Activated CD8-positive, alpha-beta memory T cell treated with anti-CD3 and anti-CD28 coated beads, Interleukin-2, amount 10 ng/mL, durations not matched to agents 7 days and 5 days (primary cell): Measurements from ENCODE around the gene CHD9NB. TPM values are rescaled to one million over a fixed set of nuclear protein-coding genes. Genes with fewer than 3 reads are reported as not detected.

Experiments used
- ATAC-seq: fragments of 150-1000 bp; cut with Tn5 transposase; one replicate; pipeline ENCODE4 v1.10.0; 2021; ENCODE audit warnings: moderate library complexity
- CTCF ChIA-PET: fragments of 350-600 bp; sonication (Branson Sonifier 250); formaldehyde crosslinking; loops from one replicate; lab custom pipeline; 2021; ENCODE audit warnings: antibody characterized with exemption; lab: Charles Lee
- DNase-seq: peaks from one replicate; pipeline ENCODE4 v3.0.0-alpha.2; 2020
- H3K27ac Mint-ChIP-seq: one replicate; pipeline ENCODE4 v1.8.0; 2021; ENCODE audit warnings: mild to moderate bottlenecking, mixed read lengths
- H3K27me3 Mint-ChIP-seq: one replicate; pipeline ENCODE4 v1.8.0; 2021; ENCODE audit warnings: mixed read lengths
- H3K36me3 Mint-ChIP-seq: one replicate; pipeline ENCODE4 v1.8.0; 2021; ENCODE audit warnings: mild to moderate bottlenecking, mixed read lengths
- H3K4me1 Mint-ChIP-seq: one replicate; pipeline ENCODE4 v1.8.0; 2021; ENCODE audit warnings: mixed read lengths
- H3K4me3 Mint-ChIP-seq: one replicate; pipeline ENCODE4 v1.8.0; 2021; ENCODE audit warnings: mild to moderate bottlenecking, moderate library complexity, mixed read lengths
- H3K9me3 Mint-ChIP-seq: one replicate; pipeline ENCODE4 v1.8.0; 2022; ENCODE audit warnings: low read depth, mixed read lengths
- total RNA-seq, 2 experiments: library from RNA; stranded (reverse); gene quantifications; one replicate each; pipeline ENCODE4 v1.2.3, GENCODE V29; 2021

Gene CHD9NB
- under 1 TPM; 0.52 to 0.79 TPM for total RNA-seq

DNA sequence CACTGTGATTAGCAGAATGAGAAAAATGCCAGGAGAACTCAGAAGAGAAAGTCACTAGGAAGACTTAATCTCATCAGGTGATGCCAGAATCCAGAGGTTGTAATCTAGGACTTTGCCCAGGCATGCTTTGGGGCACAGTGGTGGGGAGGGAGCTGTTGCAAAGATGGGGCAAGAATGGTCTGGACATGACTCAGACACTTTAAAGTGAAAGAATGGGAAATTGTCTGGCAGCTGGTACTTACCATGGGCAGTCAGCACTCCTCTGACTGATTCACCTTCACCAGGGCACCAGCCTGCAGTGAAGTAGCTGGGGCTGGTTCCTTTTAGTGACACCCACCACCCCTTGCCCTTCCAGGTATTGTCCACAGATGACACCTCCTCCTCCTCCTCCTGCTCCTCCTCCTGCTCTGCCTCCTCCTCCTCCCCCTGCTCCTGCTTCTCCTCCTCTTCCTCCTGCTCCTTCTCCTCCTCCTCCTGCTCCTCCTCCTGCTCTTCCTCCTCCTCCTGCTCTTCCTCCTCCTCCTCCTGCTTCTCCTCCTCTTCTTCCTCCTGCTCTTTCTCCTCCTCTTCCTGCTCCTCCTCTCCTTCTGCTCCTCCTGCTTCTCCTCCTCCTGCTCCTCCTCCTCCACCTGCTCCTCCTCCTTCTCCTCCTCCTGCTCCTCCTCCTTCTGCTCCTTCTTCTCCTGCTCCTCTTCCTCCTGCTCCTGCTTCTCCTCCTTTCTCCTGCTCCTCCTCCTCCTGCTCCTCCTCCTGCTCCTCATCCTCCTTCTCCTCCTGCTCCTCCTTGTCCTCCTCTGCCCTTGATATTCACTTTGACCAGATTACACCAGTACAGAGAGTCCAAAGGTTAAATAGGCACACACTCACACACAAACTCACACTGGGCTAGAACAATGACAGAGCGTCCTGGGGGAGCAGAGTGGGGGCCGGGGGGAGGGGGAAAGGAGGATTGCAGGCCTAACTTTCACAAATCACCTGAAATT lies at the start of gene CHD9NB:
TSS of gene CHD9NB (minus strand) at position 379 of the 983 bp plus-strand sequence. CDS start 8,739 bp downstream, outside the sequence.
- Mint-ChIP-seq H3K27ac (peak within 1 kb of the TSS; percentile 0), H3K27me3 (no peaks in the 10 kb centered on the region), H3K9me3 (no peaks in the 10 kb centered on the region), H3K4me3 (peak within 1 kb of the TSS; percentile 43), H3K36me3 (peaks cover 2% of the 10 kb centered on the region), H3K4me1 (peaks cover 38% of the 10 kb centered on the region)
- CTCF ChIA-PET, result interaction anchor here (0.8 to 4.1 kb wide), 8 partner anchors 16 to 231 kb away, joined by 3 to 52 read pairs (median 10); no protein-coding TSS in a partner anchor
- peak; percentile 8 for ATAC-seq
- DNase-seq, result peak; percentile 49

DNA sequence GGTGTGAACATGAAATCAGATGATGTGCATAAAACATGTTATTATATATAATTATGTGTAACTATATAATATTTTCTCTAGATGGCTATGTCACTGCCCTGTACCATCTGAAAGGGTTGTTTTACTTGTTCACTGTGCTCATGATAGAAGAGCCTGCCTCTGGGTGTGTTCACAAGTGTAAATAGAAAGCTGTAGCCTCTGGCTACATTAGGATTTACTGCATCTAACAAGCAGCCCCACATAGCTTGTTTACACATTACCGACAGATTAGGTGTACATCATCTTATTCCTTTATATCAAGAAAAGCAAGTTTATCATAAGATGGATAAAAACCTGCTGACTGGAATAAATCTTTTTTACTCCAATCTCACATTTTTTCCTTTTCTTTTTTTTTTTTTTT lies 48.2 kb upstream of the CHD9NB start:
- no peaks in the 10 kb centered on the region for H3K9me3 Mint-ChIP-seq
- DNase-seq (no peak), ATAC-seq (no peak)
- H3K27ac Mint-ChIP-seq, result no peak overlapping the region
- H3K4me3 Mint-ChIP-seq, result no peak overlapping the region
- peaks cover 5% of the 10 kb centered on the region for H3K36me3 Mint-ChIP-seq
- CTCF ChIA-PET, result interaction anchor here (1.9 to 5.2 kb wide), 3 partner anchors 11 to 46 kb away, joined by 6 to 29 read pairs (median 14); partner anchors contain the start of gene CHD9
- no peaks in the 10 kb centered on the region for H3K27me3 Mint-ChIP-seq
- peaks cover 25% of the 10 kb centered on the region for H3K4me1 Mint-ChIP-seq

DNA sequence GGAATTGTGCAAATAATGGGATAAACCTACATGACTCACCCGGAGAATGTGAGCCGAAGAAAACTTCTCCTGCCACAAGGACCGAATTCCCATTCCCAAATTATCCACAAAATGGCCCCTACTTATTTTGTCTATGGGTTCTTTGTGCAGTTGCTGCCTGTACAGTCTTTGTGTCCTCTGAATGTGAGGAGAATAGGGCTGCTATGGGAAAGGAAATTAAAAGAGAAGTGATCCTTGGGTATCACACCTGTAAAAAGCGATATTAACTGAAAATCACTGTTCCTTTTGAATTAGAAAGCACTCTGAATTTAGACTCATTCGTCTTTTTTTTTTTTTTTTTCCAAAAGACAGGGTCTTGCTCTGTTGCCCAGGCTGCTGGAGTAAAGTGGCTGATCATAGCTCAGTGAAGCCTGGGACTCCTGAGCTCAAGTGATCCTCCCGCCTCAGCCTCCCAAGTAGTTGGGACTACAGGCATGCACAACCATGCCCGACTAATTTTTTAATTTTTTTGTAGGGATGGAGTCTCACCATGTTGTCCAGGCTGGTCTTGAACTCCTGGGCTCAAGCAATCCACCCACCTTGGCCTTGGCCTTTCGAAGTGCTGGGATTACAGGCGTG lies 47.5 kb upstream of the CHD9NB start:
- Mint-ChIP-seq H3K4me3 (peak overlapping the region; percentile 68), H3K4me1 (peaks cover 25% of the 10 kb centered on the region), H3K27ac (peak overlapping the region; percentile 86), H3K9me3 (no peaks in the 10 kb centered on the region), H3K27me3 (no peaks in the 10 kb centered on the region), H3K36me3 (peaks cover 5% of the 10 kb centered on the region)
- CTCF ChIA-PET, result interaction anchor here (1.1 to 5.2 kb wide), 6 partner anchors 8 to 357 kb away, joined by 3 to 29 read pairs (median 5); partner anchors contain the start of gene CHD9
- no peak for ATAC-seq
- DNase-seq, result no peak

- H3K27ac Mint-ChIP-seq, result peak overlapping the region; percentile 86
- peaks cover 29% of the 10 kb centered on the region for H3K4me1 Mint-ChIP-seq
- H3K9me3 Mint-ChIP-seq, result no peaks in the 10 kb centered on the region
- peaks cover 5% of the 10 kb centered on the region for H3K36me3 Mint-ChIP-seq
- ATAC-seq (peak; percentile 70), DNase-seq (peak; percentile 80)
- no peaks in the 10 kb centered on the region for H3K27me3 Mint-ChIP-seq
- H3K4me3 Mint-ChIP-seq, result peak overlapping the region; percentile 68
- CTCF ChIA-PET, result interaction anchor here (0.6 to 5.2 kb wide), 12 partner anchors 9 to 358 kb away, joined by 3 to 29 read pairs (median 4); partner anchors contain the start of gene CHD9
Observed at GRCh38 chr16:53099318-53100130, 46.8 kb upstream of the CHD9NB start.

GRCh38 chr16:53098526-53099317 lies 46.0 kb upstream of the CHD9NB start:
- H3K4me3 Mint-ChIP-seq, result peak overlapping the region; percentile 68

GRCh38 chr16:53097190-53097589 lies 44.5 kb upstream of the CHD9NB start:
- ATAC-seq, result no peak
- H3K4me1 Mint-ChIP-seq, result peaks cover 46% of the 10 kb centered on the region
- H3K9me3 Mint-ChIP-seq, result no peaks in the 10 kb centered on the region
- no peak for DNase-seq
- peaks cover 6% of the 10 kb centered on the region for H3K36me3 Mint-ChIP-seq
- no peak overlapping the region for H3K4me3 Mint-ChIP-seq
- H3K27ac Mint-ChIP-seq, result no peak overlapping the region
- CTCF ChIA-PET, result interaction anchor here (5.2 kb wide), 1 partner anchor 42 kb away, joined by 29 read pairs; the partner anchor contains the start of gene CHD9
- no peaks in the 10 kb centered on the region for H3K27me3 Mint-ChIP-seq

More at GRCh38 chr16:53098526-53099317, 46.0 kb upstream of the CHD9NB start:
- H3K36me3 Mint-ChIP-seq, result peaks cover 5% of the 10 kb centered on the region
- H3K9me3 Mint-ChIP-seq, result no peaks in the 10 kb centered on the region
- H3K27me3 Mint-ChIP-seq, result no peaks in the 10 kb centered on the region
- ATAC-seq, result peak; percentile 76
- DNase-seq, result peak; percentile 73
- peaks cover 36% of the 10 kb centered on the region for H3K4me1 Mint-ChIP-seq
- CTCF ChIA-PET, result interaction anchor here (0.6 to 5.2 kb wide), 10 partner anchors 10 to 109 kb away, joined by 3 to 29 read pairs (median 6); partner anchors contain the start of gene CHD9
- peak overlapping the region; percentile 86 for H3K27ac Mint-ChIP-seq

DNA sequence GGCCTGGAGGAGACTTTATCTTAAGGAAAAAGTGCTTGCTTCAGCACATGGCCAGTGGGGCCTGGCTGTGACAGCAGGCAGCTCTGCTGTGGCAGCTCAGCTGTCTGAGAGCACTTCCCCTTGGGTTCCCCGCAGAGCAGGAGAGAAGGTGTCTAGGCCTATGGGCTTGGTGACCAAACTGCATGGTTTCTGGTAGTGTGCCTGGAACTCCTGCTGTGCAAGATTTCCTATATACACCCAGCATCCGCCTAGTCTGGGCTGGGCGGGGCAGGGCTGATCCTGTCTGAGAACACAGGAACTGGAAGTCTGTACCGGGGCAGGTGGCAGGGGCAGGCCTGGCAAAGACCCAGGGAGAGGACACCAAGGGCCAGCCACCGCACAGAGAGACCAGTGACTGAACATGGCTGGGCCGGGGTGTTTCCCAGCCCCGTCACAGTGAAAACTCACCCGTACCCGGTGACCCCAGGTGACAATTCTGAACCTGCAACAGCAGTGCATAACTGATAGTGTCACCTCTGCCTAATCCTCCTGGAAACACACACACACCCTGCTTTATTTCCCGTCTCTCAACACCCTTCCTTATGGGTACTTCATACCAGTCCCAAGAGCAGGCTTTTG lies 41.4 kb upstream of the CHD9NB start:
- CTCF ChIA-PET, result interaction anchor here (0.9 kb wide), 1 partner anchor 10 kb away, joined by 3 read pairs; no protein-coding TSS in a partner anchor
- no peaks in the 10 kb centered on the region for H3K9me3 Mint-ChIP-seq
- peaks cover 59% of the 10 kb centered on the region for H3K4me1 Mint-ChIP-seq
- no peaks in the 10 kb centered on the region for H3K27me3 Mint-ChIP-seq
- H3K27ac Mint-ChIP-seq, result peak overlapping the region; percentile 38
- no peak overlapping the region for H3K4me3 Mint-ChIP-seq
- peaks cover 3% of the 10 kb centered on the region for H3K36me3 Mint-ChIP-seq
- DNase-seq (peak; percentile 43), ATAC-seq (peak; percentile 28)

DNA sequence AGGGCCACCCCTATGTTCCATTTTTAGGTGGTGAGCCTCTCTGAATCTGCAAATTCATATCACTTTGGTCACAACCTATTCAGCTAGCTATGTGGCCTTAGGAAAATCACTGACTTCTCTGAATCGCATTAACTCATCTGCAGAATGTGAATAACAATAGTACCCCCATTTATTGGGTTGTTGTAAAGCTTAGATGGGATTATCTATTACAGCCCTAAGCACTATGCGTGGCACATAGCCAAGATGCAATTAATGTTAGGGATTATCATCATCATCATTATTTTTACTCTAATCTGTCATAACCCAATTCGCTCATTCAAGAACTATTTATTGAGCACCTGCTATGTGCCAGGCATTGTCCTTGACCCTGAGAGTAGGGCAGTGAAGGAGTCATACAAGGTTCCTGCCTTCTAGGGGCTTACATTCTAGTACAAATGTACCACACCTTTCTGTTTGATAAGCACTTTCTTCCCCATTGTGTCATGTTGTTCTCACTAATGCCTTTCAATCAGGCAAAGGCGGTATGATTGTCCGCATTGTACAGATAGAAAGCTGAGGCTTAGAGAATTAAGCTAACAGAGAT lies 40.6 kb upstream of the CHD9NB start:
- Mint-ChIP-seq H3K27ac (no peak overlapping the region), H3K9me3 (no peaks in the 10 kb centered on the region)

GRCh38 chr16:53092284-53092683 lies 39.6 kb upstream of the CHD9NB start:
- Mint-ChIP-seq H3K4me1 (peaks cover 47% of the 10 kb centered on the region), H3K4me3 (no peak overlapping the region), H3K36me3 (peaks cover 4% of the 10 kb centered on the region), H3K27ac (no peak overlapping the region), H3K9me3 (no peaks in the 10 kb centered on the region), H3K27me3 (no peaks in the 10 kb centered on the region)
- CTCF ChIA-PET, result no interaction called here
- ATAC-seq, result no peak
- DNase-seq, result no peak

More for the DNA sequence above, 40.6 kb upstream of the CHD9NB start:
- Mint-ChIP-seq H3K36me3 (peaks cover 3% of the 10 kb centered on the region), H3K4me3 (no peak overlapping the region), H3K4me1 (peaks cover 51% of the 10 kb centered on the region), H3K27me3 (no peaks in the 10 kb centered on the region)
- DNase-seq (no peak), ATAC-seq (no peak)
- CTCF ChIA-PET, result interaction anchor here (0.5 to 0.9 kb wide), 2 partner anchors 11 to 31 kb away, joined by 3 to 4 read pairs; no protein-coding TSS in a partner anchor

DNA sequence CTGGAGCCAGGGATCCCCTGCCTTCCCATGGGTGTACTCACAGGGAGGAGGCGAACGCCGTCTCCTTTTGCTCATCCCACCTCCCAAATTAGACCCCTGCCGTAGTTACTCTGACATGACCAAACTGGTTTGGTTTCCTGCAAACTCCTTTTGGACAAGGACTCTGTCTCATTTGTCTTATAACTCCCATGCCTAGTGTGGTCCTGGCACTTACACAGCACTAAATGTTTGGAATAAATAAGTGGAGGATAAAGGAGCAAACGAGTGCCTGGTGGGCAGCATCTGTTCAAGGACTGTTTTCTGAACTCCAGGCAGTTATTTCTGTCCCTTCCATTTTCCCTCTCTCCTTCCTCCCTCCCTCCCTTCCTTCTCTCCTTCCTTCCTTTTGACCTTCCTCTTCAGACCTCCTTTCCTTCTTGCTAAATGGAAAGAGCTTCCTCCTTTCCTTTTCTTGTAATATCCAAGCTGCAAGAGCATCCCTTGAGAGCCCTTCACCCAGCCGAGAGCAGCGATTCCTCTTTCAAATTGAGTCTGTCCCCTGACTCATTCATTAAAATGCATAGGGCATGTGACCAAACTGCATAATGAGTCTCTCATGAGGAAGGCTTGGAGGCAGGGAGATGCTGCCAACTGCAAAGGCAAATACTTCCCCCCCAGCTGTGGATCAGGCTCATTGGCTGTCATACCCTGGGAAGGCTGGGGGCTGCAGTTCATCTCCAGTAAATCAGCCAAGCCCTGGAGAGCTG lies 38.9 kb upstream of the CHD9NB start:
- Mint-ChIP-seq H3K4me3 (no peak overlapping the region), H3K36me3 (peaks cover 3% of the 10 kb centered on the region), H3K4me1 (peaks cover 44% of the 10 kb centered on the region), H3K27me3 (no peaks in the 10 kb centered on the region), H3K9me3 (no peaks in the 10 kb centered on the region), H3K27ac (no peak overlapping the region)
- DNase-seq (no peak), ATAC-seq (no peak)
- CTCF ChIA-PET, result no interaction called here
